GM18520 (cell line): ENCODE measurements around the gene ZNF182.
"Not testable (repeated sequence)": the region's sequence is repeated elsewhere in the genome, so short reads cannot be mapped to it uniquely, and the experiment has no call there.

Experiments used
- ATAC-seq: cut with Tn5 transposase; IDR thresholded peaks from one replicate; pipeline ENCODE4 v1.9.1; 2021; ENCODE audit not compliant: unreplicated experiment

Gene ZNF182

DNA sequence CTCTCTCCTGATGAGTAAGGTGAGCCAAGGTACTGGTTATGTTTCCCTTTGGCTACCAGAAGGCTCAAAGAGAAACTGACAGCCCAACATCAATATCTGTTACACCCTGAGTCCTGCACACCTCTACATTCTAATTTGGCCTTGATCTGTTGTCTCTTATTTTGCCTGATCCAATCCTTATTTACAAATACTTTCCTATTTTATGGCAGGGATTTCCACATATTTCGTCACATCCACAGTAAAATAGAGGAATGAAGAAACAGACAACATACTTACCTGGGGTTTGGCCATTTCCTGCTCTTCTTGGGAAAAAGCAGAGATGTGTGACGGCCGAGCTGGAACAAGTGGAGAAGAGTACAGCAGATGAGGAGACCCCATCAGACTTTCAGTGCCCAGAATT lies 1.5 kb downstream of the ZNF182 start:
- no peak for ATAC-seq

DNA sequence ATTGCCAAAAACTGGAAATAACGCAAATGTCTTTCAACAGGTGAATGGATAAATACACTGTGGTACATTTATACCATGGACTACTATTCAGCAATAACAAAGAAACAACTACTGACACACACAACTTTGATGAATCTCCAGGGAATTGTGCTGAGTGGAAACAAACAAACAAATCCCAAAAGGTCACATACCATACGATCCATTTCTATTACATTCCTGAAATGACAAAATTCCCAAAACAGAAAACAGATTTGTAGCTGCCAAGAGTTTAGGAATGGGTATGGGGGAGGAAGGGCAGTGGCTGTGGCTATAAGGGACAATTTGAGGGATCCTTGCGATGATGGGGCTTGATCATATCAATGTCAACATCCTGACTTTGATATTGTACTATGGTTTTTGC lies 2.5 kb downstream of the ZNF182 start:
- ATAC-seq = no peak

DNA sequence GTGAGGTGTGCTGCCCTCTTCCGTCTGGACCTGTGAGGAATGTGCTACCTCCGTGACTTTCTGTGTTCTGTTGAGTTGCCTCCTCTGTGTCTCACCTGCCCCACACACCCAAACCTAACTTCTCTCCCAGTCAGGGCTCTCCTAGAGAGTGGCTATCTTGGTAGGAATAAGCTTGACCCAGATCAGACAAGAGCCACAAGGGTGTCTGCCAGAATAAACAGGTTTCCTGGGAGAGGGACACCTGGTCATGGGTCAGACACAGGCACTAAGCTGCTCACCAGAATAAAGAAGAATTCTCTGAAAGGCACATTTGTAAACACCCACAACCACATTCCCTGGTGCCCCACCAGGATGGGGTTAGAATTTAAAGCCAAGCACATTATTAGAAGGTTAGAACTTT lies 11.1 kb downstream of the ZNF182 start:
- ATAC-seq = no peak

DNA sequence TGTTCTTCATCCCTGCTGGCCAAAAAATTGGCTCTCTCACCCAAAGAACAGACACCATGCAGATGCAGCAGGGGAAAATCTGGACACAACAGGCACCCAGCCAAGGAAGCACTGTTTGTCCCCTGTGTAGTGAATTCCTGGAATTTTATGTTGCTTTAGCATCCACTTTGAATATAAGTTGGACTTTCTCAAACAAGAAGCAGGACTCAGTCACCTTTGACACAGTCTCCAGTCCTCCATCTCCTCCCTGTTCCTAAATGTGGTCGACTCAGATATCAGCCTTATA lies 11.8 kb downstream of the ZNF182 start:
- ATAC-seq = no peak

DNA sequence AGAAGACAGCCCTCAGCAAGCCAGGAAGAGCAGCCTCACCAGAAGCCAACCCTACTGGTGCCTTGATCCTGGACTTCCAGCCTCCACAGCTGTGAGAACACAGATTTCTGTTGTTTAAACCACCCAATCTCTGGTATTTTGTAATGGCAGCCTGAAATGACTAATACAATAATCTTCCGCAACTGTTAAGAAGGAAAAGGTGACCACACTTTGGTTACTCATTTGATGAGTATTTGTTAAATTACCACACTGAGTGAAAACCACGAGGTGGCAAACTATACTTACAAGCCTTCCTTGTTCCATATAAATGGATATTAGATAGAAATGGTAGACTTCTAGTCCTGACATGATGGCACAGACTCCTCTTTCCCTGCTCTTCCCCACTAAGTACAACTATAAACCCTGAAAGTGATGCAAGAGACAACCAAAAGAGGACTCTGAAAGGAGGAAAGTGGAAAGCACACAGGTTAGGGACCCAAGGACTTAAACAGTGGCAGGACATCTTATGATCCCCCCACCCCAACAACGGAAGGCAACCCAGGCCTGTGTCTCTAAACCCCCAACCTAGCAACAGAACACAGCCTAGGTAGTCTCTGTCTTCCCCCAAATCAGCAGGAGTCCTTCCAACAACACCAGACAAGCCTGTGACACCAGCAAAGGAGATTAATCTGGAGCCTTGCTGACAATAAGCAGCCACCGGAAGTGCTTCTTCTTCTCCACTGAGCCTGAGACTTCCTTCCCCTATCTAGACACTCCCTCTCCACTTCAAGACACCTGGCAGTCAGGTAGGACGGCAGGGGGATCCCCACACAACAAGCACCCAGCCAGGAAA lies 12.3 kb downstream of the ZNF182 start:
- no peak for ATAC-seq

DNA sequence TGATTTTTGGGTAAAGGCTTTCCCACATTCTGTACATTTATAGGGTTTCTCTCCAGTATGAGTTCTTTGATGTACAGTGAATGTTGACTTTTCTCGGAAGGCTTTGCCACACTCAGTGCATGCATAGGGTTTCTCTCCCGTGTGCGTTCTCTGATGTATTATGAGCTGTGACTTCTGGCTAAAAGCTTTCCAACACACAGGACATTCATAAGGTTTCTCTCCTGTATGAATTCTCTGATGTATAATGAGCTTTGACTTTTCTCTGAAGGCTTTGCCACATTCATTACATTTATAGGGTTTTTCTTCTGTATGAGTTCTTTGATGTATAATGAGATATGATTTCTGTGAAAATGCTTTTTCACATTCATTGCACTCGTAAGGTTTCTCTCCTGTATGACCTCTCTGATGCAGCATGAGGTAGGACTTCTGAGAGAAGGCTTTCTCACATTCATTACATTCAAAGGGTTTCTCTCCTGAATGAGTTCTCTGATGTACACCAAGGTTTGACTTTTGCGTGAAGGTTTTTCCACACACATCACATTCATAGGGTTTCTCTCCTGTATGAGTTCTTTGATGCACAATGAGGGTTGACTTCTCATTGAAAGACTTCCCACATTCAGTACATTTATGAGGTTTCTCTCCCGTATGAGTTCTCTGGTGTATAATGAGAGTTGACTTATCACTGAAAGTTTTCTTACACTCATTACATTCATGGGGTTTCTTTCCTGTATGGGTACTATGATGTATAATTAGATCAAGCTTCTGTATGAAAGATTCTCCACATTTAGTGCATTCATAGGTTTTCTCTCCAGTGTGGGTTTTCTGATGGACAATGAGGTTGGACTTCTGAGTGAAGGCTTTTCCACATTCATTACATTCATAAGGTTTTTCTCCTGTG lies 27.3 kb downstream of the ZNF182 start:
- ATAC-seq = no peak

DNA sequence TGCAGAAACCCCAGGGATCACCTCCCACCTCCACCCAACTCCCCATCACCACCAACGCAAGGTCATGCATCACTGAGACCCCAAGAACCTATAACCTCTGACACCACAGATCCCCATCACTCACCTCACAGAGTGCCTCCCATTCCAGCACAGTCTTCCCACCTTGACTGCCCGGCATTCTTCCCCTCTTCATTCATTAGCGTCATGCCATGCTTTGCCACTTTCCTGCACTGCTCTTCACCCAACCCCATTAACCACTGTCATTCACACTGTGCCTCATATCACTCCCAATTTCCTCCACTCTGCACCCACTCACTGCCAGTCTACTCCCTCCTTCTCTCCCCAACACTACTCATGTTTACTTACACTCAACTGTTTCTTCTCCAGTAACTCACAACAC lies 30.6 kb downstream of the ZNF182 start:
- no peak for ATAC-seq

DNA sequence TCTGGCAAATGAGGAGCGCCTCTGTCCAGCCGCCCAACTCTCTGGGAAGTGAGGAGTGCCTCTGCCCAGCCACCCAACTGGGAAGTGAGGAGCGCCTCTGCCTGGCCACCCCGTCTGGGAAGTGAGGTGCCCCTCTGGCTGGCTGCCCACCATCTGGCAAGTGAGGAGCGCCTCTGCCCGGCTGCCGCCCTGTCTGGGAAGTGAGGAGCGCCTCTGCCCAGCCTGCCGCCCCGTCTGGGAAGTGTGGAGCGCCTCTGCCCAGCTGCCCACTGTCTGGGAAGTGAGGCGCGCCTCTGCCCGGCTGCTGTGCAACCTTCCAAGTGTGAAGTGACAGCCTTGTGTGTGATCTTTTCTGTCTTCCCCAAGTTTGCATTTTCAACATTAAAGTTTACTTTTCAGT lies 38.3 kb downstream of the ZNF182 start:
- ATAC-seq = not testable (repeated sequence)

DNA sequence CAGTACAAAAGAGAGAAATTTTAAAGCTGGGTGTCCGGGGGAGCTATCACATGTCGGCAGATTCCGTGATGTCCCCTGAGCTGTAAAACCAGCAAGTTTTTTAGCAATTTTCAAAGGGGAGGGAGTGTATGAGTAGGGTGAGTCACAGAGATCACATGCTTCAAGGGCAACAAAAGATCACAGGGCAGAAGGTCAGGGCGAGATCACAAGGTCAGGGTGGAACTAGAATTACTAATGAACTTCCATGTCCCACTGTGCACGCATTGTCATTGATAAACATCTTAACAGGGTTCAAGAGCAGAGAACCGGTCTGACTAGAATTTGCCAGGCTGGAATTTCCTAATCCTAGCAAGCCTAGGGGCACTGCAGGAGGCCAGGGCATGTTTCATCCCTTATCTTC lies 42.0 kb downstream of the ZNF182 start:
- not testable (repeated sequence) for ATAC-seq

DNA sequence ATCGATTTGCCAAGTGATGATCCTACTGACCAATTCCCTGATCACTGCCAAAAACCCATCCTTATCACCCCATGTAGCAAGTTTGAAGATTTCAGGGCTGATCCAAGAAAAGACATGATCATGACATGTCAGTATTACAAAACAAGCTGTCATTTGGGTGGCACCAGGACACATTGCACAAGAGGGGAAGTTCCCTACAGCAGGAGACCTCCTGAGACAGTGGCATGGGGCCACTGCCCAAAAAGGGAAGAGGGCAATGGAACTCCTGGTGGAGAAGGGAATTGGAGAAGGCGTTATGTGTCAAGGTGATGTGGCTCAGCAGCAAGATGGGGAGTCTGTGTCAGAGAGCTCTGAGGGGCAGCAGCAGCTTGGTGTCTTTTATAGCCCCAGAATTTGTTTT lies 43.4 kb downstream of the ZNF182 start:
- no peak for ATAC-seq

DNA sequence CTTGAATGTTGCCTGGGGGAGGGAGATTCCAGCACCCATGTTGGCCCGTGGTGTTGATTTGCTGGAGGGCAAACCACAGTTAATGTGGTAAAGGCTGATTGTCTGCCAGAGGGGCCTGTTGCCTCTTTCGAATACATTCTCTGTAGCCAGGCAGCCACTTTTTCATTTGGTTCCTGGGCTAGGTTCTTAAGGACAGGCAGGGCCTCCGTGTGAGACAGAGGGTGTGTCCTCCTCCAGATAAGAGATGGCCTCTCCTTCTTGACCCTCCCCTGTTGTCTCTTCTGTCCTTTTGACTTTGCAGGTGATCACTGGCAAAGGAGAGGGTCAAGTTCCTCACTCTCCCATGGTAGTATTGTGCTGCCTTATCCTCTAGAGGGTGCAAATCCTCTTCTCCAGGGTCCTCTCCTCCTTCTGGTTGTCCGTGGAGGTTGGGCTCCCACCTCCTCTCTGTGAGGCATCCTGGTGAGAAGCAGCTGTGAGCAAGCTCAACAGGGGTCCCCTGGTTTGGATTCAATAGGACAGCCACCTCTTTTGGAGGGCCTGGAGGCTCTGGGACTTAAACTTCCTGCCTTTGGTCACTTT lies 44.9 kb downstream of the ZNF182 start:
- no peak for ATAC-seq

DNA sequence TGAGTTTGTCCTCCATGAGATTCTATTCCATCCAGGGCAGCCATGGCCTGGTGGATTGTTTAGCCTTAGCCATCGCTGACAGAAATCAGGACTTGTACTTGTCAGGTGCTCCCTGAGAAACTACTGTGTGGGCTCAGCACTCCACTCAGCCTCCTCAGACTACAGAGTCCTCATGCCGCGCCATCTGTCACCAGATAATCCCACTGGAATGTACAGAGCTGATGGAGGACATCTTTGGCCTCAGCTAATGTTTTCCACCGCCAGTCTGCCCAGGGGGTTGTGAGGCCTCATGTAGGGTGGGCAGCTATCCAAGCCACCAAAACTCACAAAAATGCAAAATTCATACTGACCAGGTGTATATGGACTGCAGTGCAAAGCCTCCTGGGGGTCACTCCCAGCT lies 45.6 kb downstream of the ZNF182 start:
- not testable (repeated sequence) for ATAC-seq

DNA sequence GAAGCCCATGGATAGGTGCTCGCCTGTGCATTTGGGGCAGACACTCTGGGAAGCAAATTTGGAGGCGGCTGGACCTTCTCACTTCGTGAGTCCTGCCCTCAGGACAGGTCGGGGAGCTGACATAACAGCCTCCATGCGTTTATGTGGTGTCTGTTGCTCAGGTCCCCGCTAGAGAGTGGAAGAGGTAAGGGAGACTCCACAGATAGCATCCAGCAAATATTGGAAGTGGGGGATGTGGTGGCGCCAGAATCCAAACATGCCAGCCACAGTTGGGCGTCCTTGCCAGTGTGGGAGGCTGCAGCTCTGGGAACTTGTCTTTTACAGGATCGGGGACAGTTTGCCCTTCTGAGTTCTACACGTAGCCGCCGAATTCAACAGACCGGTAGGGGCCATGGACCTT lies 47.8 kb downstream of the ZNF182 start:
- ATAC-seq = no peak

DNA sequence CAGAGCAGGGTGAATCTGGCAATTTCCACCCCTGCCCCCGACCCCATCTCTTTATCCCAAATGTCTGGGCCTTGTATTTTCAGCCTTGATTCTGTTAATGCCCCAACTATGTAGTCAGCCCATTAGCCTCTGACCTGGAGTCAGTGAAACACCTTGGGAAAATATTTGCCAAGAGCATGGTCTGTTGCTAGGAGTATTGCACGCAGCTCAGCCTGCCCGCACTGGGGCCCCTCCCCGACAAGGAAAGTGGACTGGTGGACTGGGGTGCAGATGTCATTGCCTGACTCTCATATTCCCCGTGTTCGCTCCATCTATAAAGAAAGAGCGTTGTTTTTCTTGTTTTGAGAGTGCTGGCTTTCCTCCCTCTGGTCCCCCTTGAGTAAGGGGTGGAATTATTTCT lies 48.5 kb downstream of the ZNF182 start:
- not testable (repeated sequence) for ATAC-seq

DNA sequence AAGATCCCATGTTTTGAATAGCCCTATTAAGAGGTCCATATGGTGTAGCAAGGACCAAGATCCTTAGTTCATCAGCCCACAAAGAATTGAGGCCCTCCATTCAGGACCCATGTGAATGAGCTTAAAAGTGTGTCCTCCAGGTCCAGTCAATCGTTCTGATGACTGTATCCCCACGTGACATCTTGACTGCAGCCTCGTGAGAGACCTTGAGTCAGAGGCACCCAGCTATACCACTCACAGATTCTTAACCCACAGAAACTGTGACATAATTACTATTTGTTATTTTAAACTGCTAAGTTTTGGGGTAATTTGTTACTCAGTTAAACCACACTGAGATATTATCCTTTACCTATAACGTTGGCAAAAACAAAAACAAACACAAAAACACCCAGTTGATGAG lies 62.4 kb downstream of the ZNF182 start:
- no peak for ATAC-seq

DNA sequence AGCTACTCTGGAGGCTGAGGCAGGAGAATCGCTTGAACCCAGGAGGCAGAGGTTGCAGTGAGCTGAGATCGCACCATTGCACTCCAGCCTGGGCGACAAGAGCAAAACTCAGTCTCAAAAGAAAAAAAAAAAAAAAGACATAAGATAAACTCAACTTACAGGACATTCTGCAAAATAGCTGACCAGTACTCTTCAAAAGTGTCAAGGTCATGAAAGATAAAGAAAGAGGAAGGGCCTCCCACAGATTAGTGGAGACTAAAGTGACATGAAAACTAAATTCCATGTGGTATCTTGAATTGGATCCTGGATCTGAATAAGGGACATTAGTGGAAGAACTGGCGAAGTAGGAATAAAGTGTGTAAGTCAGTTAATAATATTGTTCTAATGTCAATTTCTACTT lies 63.3 kb downstream of the ZNF182 start:
- no peak for ATAC-seq

DNA sequence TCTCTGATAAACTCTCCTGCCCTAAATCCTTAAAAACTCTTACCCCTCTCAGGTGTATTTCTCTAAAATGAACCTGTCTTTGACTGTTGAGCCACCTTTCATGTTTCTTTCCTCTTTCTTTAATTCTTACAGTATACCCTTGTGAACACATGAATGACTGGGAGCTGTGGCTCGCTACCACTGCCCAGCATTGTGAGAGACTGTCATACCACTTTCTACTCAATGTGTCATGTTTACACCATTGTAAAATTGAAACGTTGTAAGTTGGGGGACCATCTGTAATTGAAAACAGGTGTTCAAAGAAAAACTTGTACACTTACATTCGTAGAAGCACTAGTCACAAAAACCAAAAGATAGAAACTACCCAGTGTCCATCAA lies 66.9 kb downstream of the ZNF182 start:
- no peak for ATAC-seq

DNA sequence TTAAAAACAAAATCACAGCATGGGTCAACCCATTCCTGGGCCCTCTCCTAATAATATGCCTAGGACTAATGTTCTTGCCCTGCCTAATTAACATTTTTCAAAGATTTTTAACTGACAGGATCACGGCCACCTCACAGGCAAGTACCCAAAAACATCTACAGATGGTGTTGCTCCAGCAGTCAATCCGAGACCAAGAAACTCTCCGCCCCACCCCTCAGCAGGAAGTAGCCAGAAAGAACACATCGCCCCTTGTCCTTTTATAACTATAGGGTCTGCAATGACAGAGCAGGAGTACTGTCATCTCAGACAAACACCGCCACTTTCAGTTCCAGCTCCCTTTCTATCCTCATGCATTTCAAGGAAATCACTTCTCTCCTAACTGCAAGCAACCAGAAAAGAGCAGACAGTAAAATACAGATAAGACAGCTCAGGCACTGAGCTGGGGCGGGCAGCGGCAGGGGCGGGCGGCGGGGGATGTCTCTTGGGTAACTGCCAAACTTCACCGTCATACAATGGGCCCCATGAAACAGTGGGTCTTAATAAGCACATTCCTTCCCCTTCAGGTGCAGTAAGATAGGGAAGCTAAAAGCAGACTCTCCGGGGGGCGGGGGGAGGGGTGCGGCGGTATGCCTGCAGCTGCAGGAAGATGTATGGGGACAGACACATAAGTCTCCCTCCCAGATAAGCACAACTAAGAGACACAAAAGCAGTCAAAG lies 67.4 kb downstream of the ZNF182 start:
- no peak for ATAC-seq

DNA sequence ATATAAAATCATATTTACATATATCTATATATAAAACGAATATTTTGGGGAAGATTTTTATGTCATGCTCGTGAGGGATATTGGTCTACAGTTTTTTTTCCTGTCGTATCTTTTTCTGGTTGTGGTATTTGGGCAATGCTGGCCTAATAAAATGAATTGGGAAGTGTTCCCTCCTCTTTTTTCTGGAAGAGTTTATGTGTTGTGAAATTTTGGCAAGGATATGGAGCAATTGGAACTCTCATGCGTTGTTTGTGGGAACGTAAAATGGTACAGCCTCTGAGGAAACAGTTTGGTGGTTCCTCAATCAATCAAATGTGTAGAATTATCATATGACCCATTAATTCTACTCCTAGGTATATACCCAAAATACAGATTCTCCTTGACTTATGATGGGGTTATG lies 69.8 kb downstream of the ZNF182 start:
- no peak for ATAC-seq

DNA sequence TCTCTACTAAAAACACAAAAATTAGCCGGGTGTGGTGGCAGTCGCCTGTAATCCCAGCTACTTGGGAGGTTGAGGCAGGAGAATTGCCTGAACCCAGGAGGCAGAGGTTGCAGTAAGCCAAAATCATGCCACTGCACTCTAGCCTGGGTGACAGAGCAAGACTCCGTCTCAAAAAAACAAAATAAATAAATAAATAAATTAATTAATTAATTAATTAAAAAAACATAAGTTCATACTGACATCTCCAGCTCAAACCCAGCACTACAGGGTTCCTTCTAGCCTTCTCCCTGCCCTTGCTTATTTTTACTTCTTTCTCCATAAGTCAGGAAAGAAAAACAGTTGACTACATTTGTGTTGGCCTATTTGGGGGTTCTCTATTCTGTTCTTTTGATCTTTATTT lies 71.8 kb downstream of the ZNF182 start:
- ATAC-seq = not testable (repeated sequence)

DNA sequence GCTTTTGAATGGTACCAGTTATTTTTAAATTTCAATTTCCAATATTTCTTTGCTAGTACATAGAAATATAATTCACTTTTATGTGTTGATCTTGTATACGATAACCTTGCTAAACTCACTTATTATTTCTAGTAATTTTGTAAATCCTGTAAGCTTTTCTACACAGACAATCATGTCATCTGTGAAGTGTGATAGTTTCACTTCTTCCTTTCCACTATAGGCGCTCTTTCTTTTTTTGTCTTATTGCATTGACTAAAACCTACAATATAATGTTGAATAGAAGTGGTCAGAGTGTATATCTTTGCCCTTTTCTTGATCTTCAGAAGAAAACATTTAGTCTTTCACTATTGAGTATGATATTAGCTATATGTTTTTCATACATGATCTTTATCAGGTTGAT lies 76.6 kb downstream of the ZNF182 start:
- no peak for ATAC-seq
